Measurements from ENCODE around the gene CAMTA1. TPM values are rescaled to one million over a fixed set of nuclear protein-coding genes. Genes with fewer than 3 reads are reported as not detected.

The CAMTA1 gene
- total RNA-seq, 1 donor from 2014 or later, result 67.9 TPM

DNA sequence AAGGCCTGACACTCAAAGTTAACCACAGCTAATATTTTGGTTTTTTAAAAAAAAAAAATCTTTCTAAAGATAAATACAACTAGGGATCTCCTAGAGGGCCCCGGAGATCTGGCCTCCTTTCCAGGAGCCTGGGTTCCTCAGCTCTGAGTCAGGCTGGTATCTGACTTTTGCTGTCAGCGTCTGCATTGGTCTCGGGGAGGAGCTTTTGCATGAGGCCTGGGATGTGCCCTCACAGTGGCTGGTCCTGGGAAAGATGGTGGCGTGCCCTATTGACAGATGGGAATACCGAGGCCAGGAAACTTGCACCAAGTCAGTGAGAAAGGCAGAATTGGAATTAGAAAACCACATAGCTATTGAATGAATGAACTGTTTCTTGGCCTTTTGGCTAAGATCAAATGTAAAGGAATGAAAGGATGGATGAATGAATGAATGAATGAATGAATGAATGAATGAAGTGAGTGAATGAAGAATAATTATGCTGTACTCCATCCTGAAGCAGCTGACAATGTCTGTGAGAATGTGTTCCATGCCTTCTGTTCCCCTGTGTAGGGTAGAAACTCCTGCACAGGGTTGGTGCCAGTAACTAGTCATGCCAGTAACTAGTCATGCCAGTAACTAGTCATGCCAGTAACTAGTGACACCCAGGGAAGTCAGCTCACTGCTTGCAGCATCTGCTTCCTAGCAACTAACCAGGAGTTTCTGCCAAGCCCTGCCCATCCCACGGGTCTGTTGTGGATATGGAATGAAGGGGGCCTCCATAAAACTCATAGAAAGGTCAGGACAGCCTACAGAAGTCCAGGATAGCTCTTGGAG, 743.3 kb downstream of the CAMTA1 start:
- DNase-seq (ENCODE audit: low spot score), result no peak

DNA sequence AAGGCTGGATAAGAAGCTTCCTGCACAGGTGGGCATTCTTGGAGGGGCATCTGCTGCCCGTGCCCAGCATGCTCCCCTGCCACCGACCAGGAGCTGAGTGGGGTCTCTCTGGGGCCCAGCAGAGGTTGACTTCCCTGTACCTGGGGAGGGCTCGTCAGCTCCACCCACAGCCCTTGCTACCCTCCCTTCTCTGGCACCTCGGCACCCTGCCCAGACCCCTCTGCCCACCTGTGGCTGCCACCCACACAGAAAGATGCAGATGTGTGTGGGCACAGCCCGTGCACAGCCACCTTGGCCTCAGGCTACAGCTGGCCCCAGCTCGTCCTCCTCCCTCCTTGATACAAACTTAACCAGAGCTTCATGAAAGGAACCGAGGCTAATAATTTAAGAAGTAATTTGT, 744.7 kb downstream of the CAMTA1 start:
- no peak for DNase-seq (ENCODE audit: low spot score)

DNA sequence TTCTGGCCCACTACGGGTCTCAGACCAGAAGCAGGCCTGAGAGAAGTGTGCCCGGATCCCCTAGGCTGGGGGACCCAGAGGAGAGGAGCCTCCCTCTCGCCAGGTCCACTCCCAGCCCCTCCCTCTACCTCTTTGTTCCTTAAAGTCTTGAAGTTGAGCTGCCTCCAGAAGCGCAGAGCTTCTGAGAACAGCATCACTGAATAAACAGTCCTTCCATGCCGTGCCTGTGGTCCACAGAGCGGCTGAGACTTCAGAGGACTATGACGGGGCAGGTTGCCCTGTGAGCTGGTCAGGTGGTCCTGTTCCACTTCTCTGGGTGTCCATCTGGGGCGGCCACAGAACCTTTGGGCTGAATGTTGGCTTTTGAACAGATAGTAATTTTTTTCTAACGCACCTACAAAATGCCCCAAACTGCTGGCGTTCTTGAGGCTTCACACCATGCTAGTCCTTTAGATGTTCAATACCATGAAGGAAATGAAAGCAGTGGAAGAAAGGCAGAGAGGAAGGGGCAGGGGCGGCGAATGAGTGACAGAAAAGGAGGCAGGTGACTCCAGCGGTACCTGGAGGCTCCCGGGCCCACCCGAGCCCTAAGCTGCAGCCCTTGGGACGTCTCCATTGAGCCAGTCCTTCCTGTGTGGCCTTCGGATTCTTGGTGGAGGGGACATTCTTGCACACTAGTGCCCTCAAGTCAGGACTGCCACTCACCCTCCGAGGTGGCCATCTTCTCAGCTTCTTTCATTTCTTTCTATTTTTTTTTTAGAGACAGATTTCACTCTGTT, 746.5 kb downstream of the CAMTA1 start:
- no peak for DNase-seq (ENCODE audit: low spot score)

DNA sequence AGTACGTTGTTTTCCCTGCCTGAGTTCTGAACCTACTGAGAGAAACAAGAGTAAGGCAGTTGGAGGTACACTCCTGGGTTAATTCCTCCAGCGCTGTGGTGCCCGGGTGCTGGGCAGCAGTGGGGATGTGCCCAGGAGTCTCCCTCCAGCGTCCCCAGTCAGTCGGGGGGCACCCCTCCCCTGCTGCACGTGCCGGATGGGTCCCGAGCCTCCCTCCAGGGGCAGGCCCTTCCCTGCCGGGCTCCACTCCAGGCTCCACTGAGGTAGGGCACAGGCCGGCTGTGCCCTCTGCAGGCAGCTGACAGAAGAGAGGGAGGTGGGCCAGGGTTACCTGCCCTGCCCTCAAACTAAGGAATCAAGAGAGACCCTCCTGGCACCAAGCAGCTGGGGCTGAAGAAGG, 747.8 kb downstream of the CAMTA1 start:
- DNase-seq (ENCODE audit: low spot score), result no peak

DNA sequence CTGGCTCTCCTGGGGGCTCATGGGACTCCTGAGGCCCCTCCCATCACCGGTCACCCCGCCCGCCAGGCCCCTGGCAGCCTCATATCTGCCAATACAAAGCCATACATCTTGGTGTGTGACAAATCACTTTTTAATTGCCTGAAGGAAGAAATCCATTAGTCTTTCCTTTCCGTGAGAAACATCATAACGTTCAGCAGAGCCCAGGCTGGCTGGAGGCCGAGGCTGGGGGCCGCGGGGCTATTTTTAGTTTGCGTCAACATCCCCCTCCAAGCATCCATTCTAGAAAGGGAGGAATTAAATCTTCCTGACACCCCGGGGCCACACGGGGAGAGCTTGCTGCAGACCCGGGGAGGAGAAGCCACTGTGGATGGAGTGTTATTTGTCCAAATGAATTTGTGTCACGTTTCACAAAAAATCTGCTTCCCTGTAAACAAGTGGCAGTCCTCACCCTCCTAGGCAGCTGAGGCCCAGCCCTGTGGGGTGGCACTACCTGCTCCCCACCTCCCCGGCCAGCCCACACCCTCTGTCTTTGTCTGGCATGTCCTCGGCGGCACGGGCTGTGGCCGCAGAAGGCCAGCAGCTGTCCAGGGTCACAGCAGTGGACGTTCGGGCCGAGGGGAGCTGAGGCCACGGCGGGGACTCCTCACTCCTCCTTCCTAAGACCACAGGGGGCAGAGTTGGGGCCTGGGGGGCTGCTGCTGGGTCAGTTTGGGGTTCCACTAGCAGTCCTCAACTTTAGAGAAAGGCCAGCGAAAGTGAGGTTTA, 749.0 kb downstream of the CAMTA1 start:
- DNase-seq (ENCODE audit: low spot score), result no peak

DNA sequence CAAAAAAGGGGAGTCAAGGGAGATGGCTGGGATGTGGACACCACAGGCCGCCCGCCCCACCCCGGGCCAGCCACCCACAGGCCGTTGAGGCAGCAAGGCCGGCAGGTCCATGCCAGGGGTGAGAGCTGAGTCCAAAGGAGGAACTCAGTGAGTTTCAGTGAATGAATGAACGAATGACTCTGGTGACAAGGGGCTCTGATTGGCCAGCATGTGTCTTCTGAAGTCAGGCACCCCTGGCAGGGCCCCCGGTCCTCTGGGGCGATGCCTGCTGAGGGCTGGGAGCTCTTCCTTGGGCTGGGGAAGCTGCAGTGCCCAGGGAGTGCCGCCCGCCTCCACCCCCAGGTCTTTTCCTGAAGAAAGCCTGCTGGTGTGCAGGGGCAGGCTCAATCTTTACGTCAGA, 749.8 kb downstream of the CAMTA1 start:
- DNase-seq (ENCODE audit: low spot score), result no peak

DNA sequence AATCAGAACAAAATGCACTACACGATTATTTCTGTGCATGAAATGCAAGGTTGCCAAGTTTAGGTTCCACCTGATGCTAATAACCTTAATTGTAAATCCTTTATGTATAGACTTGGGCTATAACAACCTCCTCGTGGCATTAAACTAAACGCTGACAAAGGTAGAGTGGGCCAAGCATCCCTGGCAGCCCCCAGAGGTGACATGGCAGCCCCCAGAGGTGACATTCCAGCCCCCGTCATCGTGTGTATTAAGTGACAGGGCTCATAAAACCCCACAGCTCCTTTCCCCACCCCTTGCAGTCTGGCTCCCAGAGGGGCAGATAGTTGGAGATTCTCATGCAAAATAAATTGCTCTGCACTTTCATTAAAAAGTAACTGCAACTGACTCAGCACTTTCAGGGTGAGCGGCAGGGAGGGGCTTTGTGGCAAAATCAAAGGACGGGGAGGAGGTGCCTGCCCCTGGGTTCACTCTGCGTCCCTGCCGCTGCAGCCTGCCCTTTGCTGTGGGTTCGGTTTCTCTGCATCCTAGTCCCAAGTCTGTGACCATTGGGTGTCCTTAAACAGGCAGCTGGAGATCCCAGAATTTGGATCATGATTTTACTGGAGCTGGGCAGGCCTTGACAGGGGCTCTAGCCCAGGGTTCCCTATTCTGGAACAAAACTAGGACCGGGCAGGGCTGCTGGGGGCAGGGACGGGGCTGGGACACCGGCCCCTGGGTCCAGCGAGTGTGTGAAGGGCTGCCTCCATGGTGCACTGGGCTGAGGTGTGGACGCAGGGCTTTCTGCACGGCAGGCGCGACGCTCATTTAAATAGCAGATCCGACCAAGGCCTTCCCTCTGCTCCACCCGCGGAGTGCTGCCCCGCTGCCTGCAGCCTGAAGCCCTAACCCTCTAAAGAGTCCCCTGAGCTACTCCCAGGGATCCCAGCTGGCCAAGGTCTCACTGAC, 751.0 kb downstream of the CAMTA1 start:
- no peak for DNase-seq (ENCODE audit: low spot score)

DNA sequence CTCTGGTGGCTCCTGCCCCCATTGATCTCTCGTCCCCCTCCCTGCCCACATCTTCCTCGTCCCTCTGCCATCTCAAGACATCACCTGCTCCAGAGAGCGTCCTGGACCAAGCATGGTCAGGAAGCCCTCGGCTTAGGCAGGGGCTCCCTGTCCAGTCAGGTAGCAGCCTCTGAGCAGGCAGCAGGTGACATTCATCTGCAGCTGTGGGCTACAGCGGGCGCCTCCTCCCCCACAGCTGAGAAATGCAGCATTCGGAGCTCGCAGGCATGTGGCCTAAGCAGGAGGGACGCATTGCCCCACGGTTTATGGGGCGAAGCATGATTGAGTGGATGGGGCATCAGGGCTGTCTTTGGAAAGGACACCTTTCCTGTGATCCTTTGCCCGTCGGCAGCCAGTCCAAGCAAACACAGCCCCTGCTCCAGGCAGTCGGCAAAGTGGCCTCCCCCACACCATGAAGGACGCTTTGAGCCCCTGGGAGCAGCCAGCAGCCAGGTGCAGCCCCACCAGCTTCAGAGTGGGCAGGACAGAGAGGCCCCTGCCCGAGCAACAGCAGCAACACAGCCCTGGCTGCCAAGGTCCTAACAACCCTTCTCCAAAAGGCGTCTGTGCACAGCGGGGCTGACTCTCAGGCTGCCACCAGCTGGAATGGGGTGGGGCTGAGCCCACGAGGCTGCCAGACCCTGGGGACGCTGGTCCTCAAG, 751.8 kb downstream of the CAMTA1 start:
- DNase-seq (ENCODE audit: low spot score), result no peak

DNA sequence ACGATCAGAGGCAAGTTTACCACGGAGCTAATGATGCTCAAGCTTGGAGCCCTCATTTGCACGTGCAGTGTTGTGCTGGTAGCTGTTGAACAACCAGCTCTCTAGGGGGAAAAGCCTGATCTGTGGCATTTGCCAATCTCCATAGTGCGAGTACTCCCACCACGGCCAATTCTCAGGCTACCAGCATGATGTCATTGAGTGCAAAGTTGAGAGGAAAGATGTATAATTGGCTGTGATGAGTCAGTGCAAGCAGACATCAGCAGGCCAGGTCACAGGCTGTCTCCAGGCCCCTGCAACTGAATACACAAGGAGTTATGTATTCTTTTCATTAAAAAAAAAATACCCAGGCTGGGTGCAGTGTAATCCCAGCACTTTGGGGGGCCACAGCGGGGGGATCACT, 752.8 kb downstream of the CAMTA1 start:
- DNase-seq (ENCODE audit: low spot score), result no peak

DNA sequence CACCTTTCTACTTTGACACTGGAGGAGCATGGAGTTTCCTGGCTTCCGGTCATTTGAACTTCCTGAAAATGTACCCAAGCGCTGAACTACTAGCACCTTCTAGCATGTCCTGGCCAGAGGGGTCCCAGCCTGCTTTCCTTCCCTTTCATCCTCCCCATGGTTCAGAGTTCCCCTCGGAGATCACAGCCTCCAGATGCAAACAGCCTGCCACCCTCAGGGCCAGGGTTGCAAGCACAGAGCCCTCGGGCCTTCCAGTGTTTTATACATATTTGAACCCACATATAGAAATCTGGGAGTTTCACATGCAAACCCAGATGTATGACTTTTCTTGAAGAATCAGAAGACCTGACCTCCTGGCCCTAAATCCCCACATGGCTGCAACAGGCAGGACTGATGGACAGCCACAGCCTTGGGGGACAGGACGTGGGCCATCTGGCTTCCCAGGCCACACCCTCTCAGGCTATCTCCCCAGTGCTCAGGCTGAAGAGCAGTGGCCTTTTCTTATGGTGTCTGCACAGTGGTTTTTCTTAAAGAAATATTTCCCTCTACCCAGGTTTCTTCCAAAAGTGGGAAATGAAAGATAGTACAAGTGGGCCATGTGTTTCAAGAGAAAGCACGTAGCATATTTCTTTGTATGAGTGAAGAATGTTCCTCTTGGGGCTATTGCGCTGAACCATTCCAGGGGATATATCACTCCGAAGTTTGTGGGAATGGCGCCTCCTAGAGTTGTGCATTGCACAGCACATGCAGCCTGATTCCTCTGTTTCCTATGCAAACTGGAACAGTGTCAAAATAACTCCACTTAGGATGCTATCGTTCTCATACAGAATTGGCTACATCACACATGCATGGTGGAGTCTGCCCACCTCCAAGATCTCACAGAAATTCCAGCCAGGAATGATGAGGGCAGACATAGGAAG, 753.9 kb downstream of the CAMTA1 start:
- DNase-seq (ENCODE audit: low spot score), result no peak

DNA sequence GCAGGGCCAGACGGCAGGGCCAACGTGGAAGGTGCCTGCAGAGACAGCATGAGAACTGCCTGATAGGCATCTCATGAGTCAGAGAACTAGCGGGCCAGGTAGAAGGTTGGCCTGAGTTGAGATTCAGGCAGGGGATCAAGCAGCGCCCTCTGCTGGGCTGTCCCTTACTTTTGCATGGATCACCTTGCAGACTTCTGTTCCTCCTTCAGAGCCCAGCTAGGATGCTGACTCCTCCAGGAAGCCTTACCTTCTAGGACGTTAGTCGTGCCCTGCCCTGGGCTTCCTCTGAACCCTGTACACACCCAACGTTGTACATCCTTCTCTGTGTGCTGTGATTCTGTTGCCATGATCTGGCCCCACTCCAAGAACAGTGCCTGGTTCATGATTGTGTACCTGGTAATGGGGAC, 754.5 kb downstream of the CAMTA1 start:
- peak; percentile 53 for DNase-seq (ENCODE audit: low spot score)

DNA sequence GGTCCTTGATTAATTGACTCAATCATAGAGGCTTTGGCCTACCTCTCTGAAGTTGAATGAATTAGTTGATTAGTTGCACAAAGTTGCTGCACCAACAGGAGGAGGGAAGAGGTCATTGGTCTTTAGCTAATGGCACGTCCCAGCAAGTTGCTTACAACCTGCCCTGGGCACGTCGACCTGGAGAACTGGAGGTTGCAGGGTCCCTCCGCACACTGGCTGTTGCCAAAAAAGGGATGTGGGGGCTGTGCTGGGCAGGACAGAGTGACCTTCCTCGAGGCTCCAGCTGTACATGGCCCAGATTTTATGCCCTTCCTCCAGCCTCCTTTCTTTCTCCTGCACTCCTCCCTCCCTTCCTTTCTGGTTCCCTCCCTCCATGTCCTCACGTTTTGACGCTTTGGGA, 755.6 kb downstream of the CAMTA1 start:
- no peak for DNase-seq (ENCODE audit: low spot score)

DNA sequence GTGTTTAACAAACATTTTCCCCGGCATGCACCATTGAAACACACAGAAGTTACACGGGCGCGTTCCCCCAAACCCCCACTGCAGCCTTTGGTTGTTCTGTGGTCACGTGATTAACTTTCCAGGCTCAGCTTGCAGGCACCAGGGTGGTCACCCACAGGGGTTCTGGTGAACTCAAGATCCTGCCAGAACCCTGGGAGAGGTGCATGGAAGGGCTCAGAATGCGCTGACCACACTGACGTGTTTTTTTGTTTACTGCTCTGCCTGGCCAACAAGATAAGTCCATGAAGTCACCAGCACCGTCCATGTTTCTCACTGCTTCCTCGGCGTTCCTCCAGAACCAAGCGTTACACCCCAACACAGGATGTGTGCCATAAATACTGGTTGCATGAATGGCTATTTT, 756.4 kb downstream of the CAMTA1 start:
- DNase-seq (ENCODE audit: low spot score), result peak; percentile 33

DNA sequence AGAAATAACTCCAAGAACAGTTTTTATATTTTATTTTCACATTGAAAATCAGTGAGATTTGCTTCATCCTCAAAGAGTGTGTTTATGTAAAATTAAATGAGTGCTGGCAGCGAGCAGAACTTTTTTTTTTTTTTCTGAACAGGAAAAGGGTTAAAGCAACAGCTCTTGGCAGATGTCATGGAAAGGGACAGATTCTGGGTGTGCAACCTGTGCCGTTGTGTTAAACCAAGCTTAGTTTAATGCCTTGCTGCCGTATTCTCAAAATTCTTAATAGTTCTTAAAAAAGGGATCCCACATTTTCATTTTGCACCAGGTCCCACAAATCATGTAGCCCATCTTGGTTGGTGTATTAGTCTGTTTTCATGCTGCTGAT, 758.5 kb downstream of the CAMTA1 start:
- no peak for DNase-seq (ENCODE audit: low spot score)

DNA sequence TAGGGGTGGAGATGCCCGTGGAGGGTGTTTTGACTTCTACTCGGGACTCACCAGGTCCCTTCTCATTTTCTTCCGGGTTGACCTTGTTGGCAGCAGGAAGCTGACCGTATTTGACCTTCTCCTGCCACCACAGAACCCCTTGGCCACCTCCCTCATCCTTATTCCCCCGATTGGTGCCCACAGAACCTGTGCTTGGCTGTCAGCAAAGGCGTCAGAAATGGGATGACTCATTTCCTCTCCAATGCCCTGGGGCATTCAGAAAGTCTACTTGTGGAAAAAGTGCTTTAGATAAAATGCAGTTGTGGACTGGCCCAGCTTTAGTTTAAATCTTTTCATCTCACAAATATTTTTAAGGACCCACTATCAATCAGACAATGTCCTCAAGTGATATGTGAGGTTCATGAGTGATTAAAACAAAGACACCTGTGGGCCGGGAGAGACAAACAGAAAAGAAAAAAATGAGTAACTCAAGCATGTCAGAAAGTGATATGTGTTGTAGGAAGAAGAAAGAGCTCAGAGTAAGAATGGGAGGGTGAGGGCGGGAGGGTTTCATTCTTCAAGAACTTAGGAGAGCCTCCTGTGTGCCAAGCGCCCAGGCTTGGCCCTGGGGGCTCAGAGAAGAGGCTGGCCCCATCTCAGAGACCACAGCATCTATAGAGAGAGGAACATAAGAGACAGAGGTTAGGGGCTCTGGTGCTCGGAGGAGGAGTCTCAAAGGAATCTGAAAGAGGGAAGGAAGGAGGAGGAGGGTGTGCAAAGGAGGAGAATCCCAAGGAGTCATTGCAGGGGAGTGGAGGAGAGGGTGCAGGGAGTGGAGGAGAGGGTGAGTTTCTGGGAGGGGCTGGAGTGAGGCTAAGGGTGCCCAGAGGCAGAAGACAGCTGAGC, 764.3 kb downstream of the CAMTA1 start:
- DNase-seq (ENCODE audit: low spot score), result no peak

DNA sequence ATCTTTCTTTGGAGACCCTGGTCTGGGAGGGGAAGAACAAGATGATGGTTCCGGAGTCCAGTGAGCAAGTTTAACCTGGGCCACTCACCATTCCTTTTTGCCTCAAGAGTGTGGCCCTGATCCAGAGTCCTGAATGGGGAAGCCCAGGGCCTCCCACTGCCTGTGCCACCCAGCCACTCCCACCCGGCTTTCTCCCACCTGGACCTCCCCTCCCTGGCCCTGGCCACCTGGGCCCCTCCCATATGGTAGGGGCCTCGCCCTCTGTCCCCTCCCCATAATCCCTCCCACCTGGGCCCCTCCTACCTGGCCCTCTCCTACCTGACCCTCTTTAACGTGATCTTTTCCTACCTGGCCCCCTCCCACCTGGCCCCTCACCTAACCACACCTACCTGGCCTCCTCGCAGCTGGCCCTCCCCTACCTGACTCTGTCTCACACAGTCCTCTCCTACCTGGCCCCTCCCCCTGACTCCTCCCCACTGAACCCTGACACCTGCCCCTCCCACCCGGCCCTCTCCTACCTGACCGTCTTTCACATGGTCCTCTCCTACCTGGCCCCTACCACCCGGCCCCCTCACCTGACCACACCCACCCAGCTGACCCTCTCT, 765.1 kb downstream of the CAMTA1 start:
- DNase-seq (ENCODE audit: low spot score), result no peak

DNA sequence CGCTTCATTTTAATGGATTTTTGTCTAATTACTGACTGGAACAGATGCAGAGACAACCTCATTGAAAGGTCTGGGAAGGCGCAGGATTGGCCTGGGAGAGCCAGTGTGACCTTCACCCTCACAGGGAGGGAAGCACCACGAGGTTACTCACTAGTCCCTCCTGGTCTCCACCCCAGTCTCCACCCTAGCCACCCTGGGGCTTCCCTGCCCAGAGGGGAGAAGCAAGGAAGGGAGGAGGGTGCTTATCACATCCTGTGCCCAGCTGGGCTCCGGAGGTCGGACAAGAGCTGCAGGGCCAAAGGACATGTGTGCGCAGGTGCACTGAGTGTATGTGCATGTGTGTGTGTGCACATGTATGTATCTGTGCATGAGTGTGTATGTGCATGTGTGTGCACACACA, 765.7 kb downstream of the CAMTA1 start:
- DNase-seq (ENCODE audit: low spot score), result no peak

DNA sequence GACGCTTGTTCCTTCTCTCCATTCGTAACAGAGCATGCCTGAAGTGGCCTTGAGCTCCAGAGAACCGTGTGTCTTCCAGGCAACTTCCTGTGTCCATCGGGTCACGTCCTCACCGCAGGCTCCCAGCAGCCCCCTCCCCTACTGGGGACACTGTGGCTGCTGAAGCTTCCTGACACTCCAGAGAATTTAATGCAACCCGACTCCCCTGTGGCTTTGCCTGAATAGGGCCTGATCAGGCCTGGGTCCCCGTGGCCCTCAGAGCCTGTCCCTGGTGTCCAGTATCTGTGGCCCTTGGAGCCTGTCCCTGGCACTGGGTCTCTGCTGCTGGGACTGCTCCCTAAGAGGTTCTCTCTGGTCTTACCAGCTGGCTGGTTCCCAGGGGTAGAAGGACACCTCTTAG, 766.2 kb downstream of the CAMTA1 start:
- DNase-seq (ENCODE audit: low spot score), result no peak

All from mucosa of gallbladder (tissue), 1 donor.